ENCODE measurements around the gene SEMA5A.
A peak's percentile ranks its signal among the peaks of the same experiment; 100 is the strongest.
"Not testable (repeated sequence)": the region's sequence is repeated elsewhere in the genome, so short reads cannot be mapped to it uniquely, and the experiment has no call there.

Gene SEMA5A

GRCh38 chr5:9390113-9390512, 155.8 kb downstream of the SEMA5A start:
- no peak for DNase-seq

- no peak for DNase-seq
These were observed 156.8 kb downstream of the SEMA5A start for GRCh38 chr5:9388941-9389674.

GRCh38 chr5:9387879-9388278, 158.0 kb downstream of the SEMA5A start:
- no peak for DNase-seq

- no peak for DNase-seq
These were observed 158.9 kb downstream of the SEMA5A start for GRCh38 chr5:9386945-9387344.

- no peak for DNase-seq
These were observed 163.4 kb downstream of the SEMA5A start for GRCh38 chr5:9382522-9382921.

- no peak for DNase-seq
These were observed 164.4 kb downstream of the SEMA5A start for GRCh38 chr5:9381464-9381863.

GRCh38 chr5:9380109-9380508, 165.8 kb downstream of the SEMA5A start:
- no peak for DNase-seq

GRCh38 chr5:9376363-9377117, 169.3 kb downstream of the SEMA5A start:
- DNase-seq, result no peak

- no peak for DNase-seq
These were observed 170.1 kb downstream of the SEMA5A start for GRCh38 chr5:9375756-9376155.

- DNase-seq, result no peak
These were observed 171.8 kb downstream of the SEMA5A start for GRCh38 chr5:9374025-9374424.

GRCh38 chr5:9373571-9373970, 172.3 kb downstream of the SEMA5A start:
- DNase-seq, result no peak

GRCh38 chr5:9370256-9370655, 175.6 kb downstream of the SEMA5A start:
- DNase-seq, result no peak

GRCh38 chr5:9365512-9365911, 180.4 kb downstream of the SEMA5A start:
- DNase-seq, result no peak

GRCh38 chr5:9363449-9363848, 182.4 kb downstream of the SEMA5A start:
- no peak for DNase-seq

- DNase-seq, result no peak
These were observed 182.8 kb downstream of the SEMA5A start for GRCh38 chr5:9363026-9363425.

GRCh38 chr5:9362600-9362999, 183.3 kb downstream of the SEMA5A start:
- DNase-seq, result no peak

GRCh38 chr5:9361835-9362234, 184.0 kb downstream of the SEMA5A start:
- DNase-seq, result peak; percentile 22

GRCh38 chr5:9358961-9359685, 186.8 kb downstream of the SEMA5A start:
- DNase-seq, result no peak

GRCh38 chr5:9356351-9356825, 189.5 kb downstream of the SEMA5A start:
- DNase-seq, result no peak

- no peak for DNase-seq
These were observed 191.4 kb downstream of the SEMA5A start for GRCh38 chr5:9354336-9355081.

- DNase-seq, result not testable (repeated sequence)
These were observed 192.8 kb downstream of the SEMA5A start for GRCh38 chr5:9353048-9353447.

- DNase-seq, result no peak
These were observed 194.3 kb downstream of the SEMA5A start for GRCh38 chr5:9351546-9351945.

- no peak for DNase-seq
These were observed 195.5 kb downstream of the SEMA5A start for GRCh38 chr5:9350301-9350797.
